Transverse colon (tissue), 4 donors: ENCODE data around the gene SBF2. TPM values are rescaled to one million over a fixed set of nuclear protein-coding genes. Genes with fewer than 3 reads are reported as not detected.

Experiments
- DNase-seq: peaks from one replicate; pipeline ENCODE4 v3.0.0-alpha.2; 2019
- H3K27ac ChIP-seq, 4 donors: fragments of 200-600 bp; sonication (generic); 2 replicates each; pipeline ENCODE4 v1.5.1; 2016 to 2018; ENCODE audit warnings: inconsistent platforms in 4 of 4
- H3K27me3 ChIP-seq: fragments of 200-600 bp; sonication (generic); 2 replicates; pipeline ENCODE4 v1.5.1; 2017; ENCODE audit warnings: inconsistent platforms
- H3K36me3 ChIP-seq, 4 donors: fragments of 200-600 bp; sonication (generic); 2 replicates each; pipeline ENCODE4 v1.5.1; 2017 to 2019; ENCODE audit warnings: inconsistent platforms in 4 of 4
- H3K4me1 ChIP-seq, 4 donors: fragments of 200-600 bp; sonication (generic); 2 replicates each; pipeline ENCODE4 v1.5.1; 2017 to 2020; ENCODE audit warnings: inconsistent platforms in 4 of 4
- H3K4me3 ChIP-seq, 4 donors: fragments of 200-600 bp; sonication (generic); 1 replicate in 1 of 4; 2 replicates in 3 of 4; pipeline versions ENCODE4 v1.5.1 to v1.6.1; 2017 to 2019; ENCODE audit warnings: inconsistent platforms in 4 of 4
- H3K9me3 ChIP-seq, 2 donors: fragments of 200-600 bp; sonication (generic); 2 replicates each; pipeline ENCODE4 v1.5.1; 2017 to 2019; ENCODE audit warnings: inconsistent platforms in 2 of 2
- EP300 ChIP-seq: sonication (generic); formaldehyde crosslinking; IDR thresholded peaks from one replicate; pipeline ENCODE4 v1.6.1; 2017; ENCODE audit warnings: antibody characterized with exemption, low read depth
- POLR2A ChIP-seq: fragments of 450-650 bp; IDR thresholded peaks from one replicate; pipeline ENCODE4 v1.6.1; 2016; ENCODE audit warnings: antibody characterized with exemption, mild to moderate bottlenecking, moderate library complexity
- POLR2AphosphoS5 ChIP-seq, 3 donors: sonication (generic); formaldehyde crosslinking; IDR thresholded peaks; one replicate each; pipeline ENCODE4 v1.6.1; 2016; ENCODE audit warnings: antibody characterized with exemption in 3 of 3
- WGBS, 2 donors: methylation state at CpG; one replicate each; pipeline ENCODE4 v1.1.5; 2018; ENCODE audit warnings: low coverage in 1 of 2; 5-methylcytosine and 5-hydroxymethylcytosine counted together
- in situ Hi-C, 4 donors: fragments of 200-750 bp; cut with MboI; loops; one replicate each; pipeline versions ENCODE4 v1.15.0 to v1.15.1; 2017; ENCODE audit warnings: low sequenced_read_pairs in 3 of 4, low pct_ligation_motif_present in 1 of 4, low pct_unique_long_range_greater_than_20kb in 1 of 4
- intact Hi-C: fragments of 100-400 bp; cut with DNase I; formaldehyde crosslinking; loops from one replicate; pipeline ENCODE4 v1.15.1; 2023; ENCODE audit warnings: low total_unique reads
- total RNA-seq, 4 donors: library from RNA; depleted of rRNA; stranded (reverse); fragments of >200 nt; gene quantifications; one replicate each; pipeline ENCODE4 v1.1.0, GENCODE V29; 2016
- TF ChIP-seq, protein P1 (sequence below), 5 experiments: fragments of 200-600 bp in 3 of 5; fragments of 450-650 bp in 2 of 5; sonication (generic) in 3 of 5; IDR thresholded peaks; 1 replicate in 2 of 5; 2 replicates in 3 of 5; pipeline ENCODE4 v1.5.1; 2016 to 2017; ENCODE audit warnings: antibody characterized with exemption in 5 of 5, inconsistent platforms in 3 of 5, mild to moderate bottlenecking in 2 of 5, moderate library complexity in 1 of 5

Gene SBF2
- total RNA-seq, 4 donors from 2014 or later = 46.4 to 71.0 (median 54.8) TPM

DNA sequence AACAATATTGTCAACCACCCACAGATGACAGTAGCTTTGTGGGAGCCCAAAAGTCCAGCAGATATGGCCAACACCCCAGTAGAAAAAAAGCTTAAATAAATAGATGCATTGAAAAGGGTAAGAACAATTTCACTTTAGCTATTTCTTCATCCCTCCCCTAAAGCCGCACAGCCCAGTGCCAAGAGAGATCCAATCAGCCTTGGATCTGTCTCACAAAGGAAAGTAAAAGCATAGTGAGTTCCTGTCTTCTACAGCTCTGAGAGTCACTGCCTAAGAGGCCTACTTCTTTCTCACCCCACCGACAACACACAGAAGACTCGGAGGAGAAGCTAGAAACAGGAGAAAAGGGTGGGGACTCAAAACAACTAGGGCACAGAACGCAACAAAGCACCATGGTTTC is 196.4 kb downstream of the SBF2 start:
- in situ Hi-C loops (no loop called here), intact Hi-C loops (no loop called here)
- H3K27me3 ChIP-seq = no peaks in the 10 kb centered on the region
- H3K36me3 ChIP-seq = no peaks in the 10 kb centered on the region
- peaks cover 0 to 9% of the 10 kb centered on the region in 2 donors for H3K9me3 ChIP-seq
- no peaks in the 10 kb centered on the region for H3K4me1 ChIP-seq
- no peak overlapping the region for H3K4me3 ChIP-seq
- no peak for DNase-seq
- 97 to 100% methylated on average over 1 to 4 of the region's 4 CpGs for WGBS, 2 donors
- no peak for TF ChIP-seq POLR2AphosphoS5 (IDR thresholded peaks at IDR 0.05)
- TF ChIP-seq, protein P1, sequence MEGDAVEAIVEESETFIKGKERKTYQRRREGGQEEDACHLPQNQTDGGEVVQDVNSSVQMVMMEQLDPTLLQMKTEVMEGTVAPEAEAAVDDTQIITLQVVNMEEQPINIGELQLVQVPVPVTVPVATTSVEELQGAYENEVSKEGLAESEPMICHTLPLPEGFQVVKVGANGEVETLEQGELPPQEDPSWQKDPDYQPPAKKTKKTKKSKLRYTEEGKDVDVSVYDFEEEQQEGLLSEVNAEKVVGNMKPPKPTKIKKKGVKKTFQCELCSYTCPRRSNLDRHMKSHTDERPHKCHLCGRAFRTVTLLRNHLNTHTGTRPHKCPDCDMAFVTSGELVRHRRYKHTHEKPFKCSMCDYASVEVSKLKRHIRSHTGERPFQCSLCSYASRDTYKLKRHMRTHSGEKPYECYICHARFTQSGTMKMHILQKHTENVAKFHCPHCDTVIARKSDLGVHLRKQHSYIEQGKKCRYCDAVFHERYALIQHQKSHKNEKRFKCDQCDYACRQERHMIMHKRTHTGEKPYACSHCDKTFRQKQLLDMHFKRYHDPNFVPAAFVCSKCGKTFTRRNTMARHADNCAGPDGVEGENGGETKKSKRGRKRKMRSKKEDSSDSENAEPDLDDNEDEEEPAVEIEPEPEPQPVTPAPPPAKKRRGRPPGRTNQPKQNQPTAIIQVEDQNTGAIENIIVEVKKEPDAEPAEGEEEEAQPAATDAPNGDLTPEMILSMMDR (IDR thresholded peaks at IDR 0.05) = no peak
- no peak overlapping the region for H3K27ac ChIP-seq

- H3K4me1 ChIP-seq = no peaks in the 10 kb centered on the region
- intact Hi-C loops (no loop called here), in situ Hi-C loops (no loop called here)
- TF ChIP-seq POLR2AphosphoS5 (IDR thresholded peaks at IDR 0.05) = no peak
- TF ChIP-seq EP300 = no peak
- TF ChIP-seq, protein P1 (IDR thresholded peaks at IDR 0.05) = no peak
- no peak for TF ChIP-seq POLR2A
- H3K27me3 ChIP-seq = no peaks in the 10 kb centered on the region
- H3K4me3 ChIP-seq = no peak overlapping the region
- no peak for DNase-seq
- no peaks in the 10 kb centered on the region for H3K36me3 ChIP-seq
- peaks cover 0 to 9% of the 10 kb centered on the region in 2 donors for H3K9me3 ChIP-seq
- no peak overlapping the region for H3K27ac ChIP-seq
- WGBS, 2 donors = 91 to 92% methylated on average over 5 of the region's 5 CpGs
Observed at GRCh38 chr11:10096987-10097386, 197.0 kb downstream of the SBF2 start.

GRCh38 chr11:10095412-10096208 is 198.4 kb downstream of the SBF2 start:
- TF ChIP-seq POLR2AphosphoS5 (IDR thresholded peaks at IDR 0.05) = no peak
- TF ChIP-seq EP300 = no peak
- TF ChIP-seq, protein P1 (IDR thresholded peaks at IDR 0.05) = no peak
- TF ChIP-seq POLR2A = no peak
- WGBS, 2 donors = 76 to 84% methylated on average over 4 of the region's 4 CpGs
- no peak for DNase-seq
- no peaks in the 10 kb centered on the region for H3K36me3 ChIP-seq
- H3K4me3 ChIP-seq = no peak overlapping the region
- no peaks in the 10 kb centered on the region for H3K4me1 ChIP-seq
- H3K9me3 ChIP-seq = peaks cover 0 to 9% of the 10 kb centered on the region in 2 donors
- no peak overlapping the region for H3K27ac ChIP-seq
- H3K27me3 ChIP-seq = no peaks in the 10 kb centered on the region
- intact Hi-C loops = no loop called here
- in situ Hi-C loops = no loop called here

DNA sequence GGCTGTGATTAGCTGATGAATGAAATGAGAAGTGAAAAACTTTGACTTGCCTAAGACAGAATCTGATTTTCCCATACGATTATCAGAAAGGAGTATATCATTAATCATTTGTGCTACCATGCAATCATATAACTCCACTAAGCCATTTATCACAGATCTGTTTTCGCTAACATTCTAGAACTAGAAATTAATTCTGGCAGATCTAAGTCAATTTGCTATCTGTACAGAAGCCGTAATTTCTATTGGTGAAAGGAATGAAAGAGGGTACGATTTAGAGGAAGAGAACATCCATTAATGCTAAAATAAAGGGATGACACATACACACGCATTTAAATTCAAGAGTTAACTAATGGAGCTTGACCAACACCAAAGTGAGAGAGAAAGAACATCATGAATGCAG is 201.6 kb downstream of the SBF2 start:
- 83 to 89% methylated on average over 5 of the region's 5 CpGs for WGBS, 2 donors
- no peak overlapping the region for H3K27ac ChIP-seq
- peaks cover 0 to 3% (median 0%) of the 10 kb centered on the region in 4 donors for H3K4me1 ChIP-seq
- no peak for DNase-seq
- no peaks in the 10 kb centered on the region for H3K9me3 ChIP-seq
- no peaks in the 10 kb centered on the region for H3K36me3 ChIP-seq
- no peaks in the 10 kb centered on the region for H3K27me3 ChIP-seq
- TF ChIP-seq POLR2AphosphoS5 (IDR thresholded peaks at IDR 0.05) = no peak
- TF ChIP-seq POLR2A = no peak
- no peak for TF ChIP-seq EP300
- TF ChIP-seq, protein P1 (IDR thresholded peaks at IDR 0.05) = no peak
- H3K4me3 ChIP-seq = no peak overlapping the region
- intact Hi-C loops = no loop called here
- in situ Hi-C loops = no loop called here
